ENCODE data around the gene KRT13. TPM values are rescaled to one million over a fixed set of nuclear protein-coding genes. Genes with fewer than 3 reads are reported as not detected.

The KRT13 gene
- 0.08 to 0.19 TPM (median 0.16 TPM) in 4 of 5 replicates, not detected in the other for total RNA-seq (2022; extraction: Qiagen RNA extraction; ENCODE audit: low read depth)

GRCh38 chr17:41505007-41505808 lies at the start of gene KRT13:
TSS of gene KRT13 (minus strand) at chr17:41505612. CDS start at chr17:41505550, 62 bp downstream.

GRCh38 chr17:41518789-41519449 lies 13.5 kb upstream of the KRT13 start, which contains the start of gene KRT15:
TSS of gene KRT15 (minus strand) at chr17:41518890. CDS start at chr17:41518827, 63 bp downstream.

GRCh38 chr17:41489531-41489930 lies 15.9 kb downstream of the KRT13 start, which contains the start of gene KRT36:
TSS of gene KRT36 (minus strand) at chr17:41489910. CDS start at chr17:41489864, 46 bp downstream.

GRCh38 chr17:41481036-41481435 lies 24.4 kb downstream of the KRT13 start, which contains the start of gene KRT35:
TSS of gene KRT35 (minus strand) at chr17:41481151. CDS start at chr17:41481097, 54 bp downstream.

GRCh38 chr17:41466988-41467387 lies 38.4 kb downstream of the KRT13 start, which contains the start of gene KRT32:
TSS of gene KRT32 (minus strand) at chr17:41467386. CDS start at chr17:41467325, 61 bp downstream.

Other genes starting within 250 kb of the KRT13 start
- not detected in 5 replicates for gene KRTAP9-6, start 240.2 kb downstream of the KRT13 start, total RNA-seq (2022; extraction: Qiagen RNA extraction; ENCODE audit: low read depth)
- not detected in 5 replicates for gene KRTAP9-7, start 229.9 kb downstream of the KRT13 start, total RNA-seq (2022; extraction: Qiagen RNA extraction; ENCODE audit: low read depth)
- gene KRTAP29-1, start 202.8 kb downstream of the KRT13 start, total RNA-seq (2022; extraction: Qiagen RNA extraction; ENCODE audit: low read depth): not detected in 5 replicates
- not detected in 5 replicates for gene KRTAP16-1, start 196.3 kb downstream of the KRT13 start, total RNA-seq (2022; extraction: Qiagen RNA extraction; ENCODE audit: low read depth)
- gene KRTAP17-1, start 189.9 kb downstream of the KRT13 start, total RNA-seq (2022; extraction: Qiagen RNA extraction; ENCODE audit: low read depth): not detected in 5 replicates
- not detected in 5 replicates for gene KRT33A, start 154.8 kb downstream of the KRT13 start, total RNA-seq (2022; extraction: Qiagen RNA extraction; ENCODE audit: low read depth)
- 0.07 to 0.28 TPM (median 0.15 TPM) in 3 of 5 replicates, not detected in the others for gene KRT33B, start 135.8 kb downstream of the KRT13 start, total RNA-seq (2022; extraction: Qiagen RNA extraction; ENCODE audit: low read depth)
- 0.29 to 0.53 TPM (median 0.49 TPM) in 5 replicates for gene KRT34, start 123.3 kb downstream of the KRT13 start, total RNA-seq (2022; extraction: Qiagen RNA extraction; ENCODE audit: low read depth)
- gene KRT31, start 108.0 kb downstream of the KRT13 start, total RNA-seq (2022; extraction: Qiagen RNA extraction; ENCODE audit: low read depth): not detected in 5 replicates
- gene KRT37, start 81.0 kb downstream of the KRT13 start, total RNA-seq (2022; extraction: Qiagen RNA extraction; ENCODE audit: low read depth): not detected in 5 replicates
- not detected in 5 replicates for gene KRT38, start 64.6 kb downstream of the KRT13 start, total RNA-seq (2022; extraction: Qiagen RNA extraction; ENCODE audit: low read depth)
- gene KRT32, start 38.2 kb downstream of the KRT13 start, total RNA-seq (2022; extraction: Qiagen RNA extraction; ENCODE audit: low read depth): not detected in 5 replicates
- not detected in 5 replicates for gene KRT35, start 24.5 kb downstream of the KRT13 start, total RNA-seq (2022; extraction: Qiagen RNA extraction; ENCODE audit: low read depth)
- not detected in 5 replicates for gene KRT36, start 15.7 kb downstream of the KRT13 start, total RNA-seq (2022; extraction: Qiagen RNA extraction; ENCODE audit: low read depth)
- 2.6 to 6.5 TPM (median 5.1 TPM) in 5 replicates for gene KRT15, start 13.3 kb upstream of the KRT13 start, total RNA-seq (2022; extraction: Qiagen RNA extraction; ENCODE audit: low read depth)
- gene KRT19, start 22.7 kb upstream of the KRT13 start, total RNA-seq (2022; extraction: Qiagen RNA extraction; ENCODE audit: low read depth): 41.3 to 68.5 TPM (median 54.7 TPM) in 5 replicates
- gene KRT9, start 66.4 kb upstream of the KRT13 start, total RNA-seq (2022; extraction: Qiagen RNA extraction; ENCODE audit: low read depth): not detected in 5 replicates
- gene KRT14, start 81.3 kb upstream of the KRT13 start, total RNA-seq (2022; extraction: Qiagen RNA extraction; ENCODE audit: low read depth): 0.08 to 0.36 TPM (median 0.15 TPM) in 4 of 5 replicates, not detected in the other
- gene KRT16, start 107.2 kb upstream of the KRT13 start, total RNA-seq (2022; extraction: Qiagen RNA extraction; ENCODE audit: low read depth): 0.27 to 0.88 TPM (median 0.77 TPM) in 5 replicates
- 0.81 to 1.3 TPM (median 0.97 TPM) in 5 replicates for gene KRT17, start 119.0 kb upstream of the KRT13 start, total RNA-seq (2022; extraction: Qiagen RNA extraction; ENCODE audit: low read depth)
- 1,132 to 1,691 TPM (median 1,434 TPM) in 5 replicates for gene EIF1, start 183.3 kb upstream of the KRT13 start, total RNA-seq (2022; extraction: Qiagen RNA extraction; ENCODE audit: low read depth)
- gene GAST, start 206.7 kb upstream of the KRT13 start, total RNA-seq (2022; extraction: Qiagen RNA extraction; ENCODE audit: low read depth): 0.23 to 0.57 TPM (median 0.26 TPM) in 3 of 5 replicates, not detected in the others
- 1.1 to 2.1 TPM (median 1.7 TPM) in 5 replicates for gene HAP1, start 229.0 kb upstream of the KRT13 start, total RNA-seq (2022; extraction: Qiagen RNA extraction; ENCODE audit: low read depth)